ENCODE data around the gene SERPINC1.

GRCh38 chr1:173913111-173913510, 4.0 kb downstream of the SERPINC1 start:
- TF ChIP-seq POLR2A (IDR thresholded peaks at IDR 0.05), result no peak
- no peak for TF ChIP-seq CTCF (IDR thresholded peaks at IDR 0.05)
